ENCODE data around the gene GFPT2. TPM values are rescaled to one million over a fixed set of nuclear protein-coding genes. Genes with fewer than 3 reads are reported as not detected.

GFPT2 gene
- total and polyA plus RNA-seq, 2 of the 4 experiments (the other 2 are of a cell fraction), result 20.3 to 20.8 TPM

- Histone ChIP-seq H2BK5ac (ENCODE audit: low read depth, low read length, poor library complexity, severe bottlenecking) (no peak overlapping the region), H2BK120ac (ENCODE audit: low read depth, low read length) (no peak overlapping the region), H3K56ac (ENCODE audit: extremely low read depth, insufficient read depth, low read length) (no peak overlapping the region), H3K4ac (ENCODE audit: low read depth, low read length) (no peak overlapping the region), H2AK9ac (replicated peaks; ENCODE audit: low read depth, low read length, poor library complexity) (no peak overlapping the region), H2BK20ac (ENCODE audit: low read depth, low read length) (no peak overlapping the region), H2AK5ac (ENCODE audit: low read depth, low read length) (no peak overlapping the region), H3K36me3 (ENCODE audit: control insufficient read depth, insufficient read depth, low read length) (peaks cover 1% of the 10 kb centered on the region), H4K8ac (ENCODE audit: low read depth in 2 of 2, low read length in 2 of 2) (no peak overlapping the region), H3K27ac (ENCODE audit: insufficient read depth, low read length) (no peak overlapping the region), H3K23ac (ENCODE audit: low read depth, low read length) (no peak overlapping the region), H3K9me3 (ENCODE audit: control insufficient read depth, insufficient read depth, low read length) (no peaks in the 10 kb centered on the region), H4K91ac (ENCODE audit: insufficient read depth, low read depth, low read length) (no peak overlapping the region), H3K9ac (ENCODE audit: low read depth, low read length) (no peak overlapping the region), H4K5ac (ENCODE audit: low read depth, low read length) (no peak overlapping the region), H3K4me2 (ENCODE audit: low read depth, low read length) (no peak overlapping the region), H3K27me3 (ENCODE audit: control insufficient read depth, insufficient read depth, low read length) (no peaks in the 10 kb centered on the region), H2BK15ac (ENCODE audit: low read depth, low read length) (no peak overlapping the region), H3K18ac (ENCODE audit: low read depth, low read length) (no peak overlapping the region), H4K20me1 (ENCODE audit: insufficient read depth, low read length) (peaks cover 3% of the 10 kb centered on the region), H2AFZ (replicated peaks; ENCODE audit: low read length, poor library complexity) (peak overlapping the region; percentile 16), H3K14ac (replicated peaks; ENCODE audit: low read depth, low read length) (no peak overlapping the region), H3K4me3 (ENCODE audit: insufficient read depth, low read depth, low read length) (no peak overlapping the region), H3K79me1 (ENCODE audit: low read depth in 1 of 2, low read length in 2 of 2) (no peaks in the 10 kb centered on the region; a peak in 1 of 4 replicates), H3K4me1 (ENCODE audit: control insufficient read depth, insufficient read depth, low read length) (peaks cover 5% of the 10 kb centered on the region; the same call in 1 of the 2 replicates), H3K9me1 (ENCODE audit: insufficient read depth, low read length) (0 out of 2 replicates have a peak, but pooled peaks cover 4% of the 10 kb centered on the region)
- DNase-seq, result peak; percentile 88
- CTCF ChIA-PET, result interaction anchor here (0.8 to 1.2 kb wide), 2 partner anchors 9 to 31 kb away, joined by 4 to 6 read pairs; no protein-coding TSS in a partner anchor
- 50% methylated on average over 2 of the region's 11 CpGs; no CpG with 5 or more reads in 1 of the 2 experiments for WGBS, 2 experiments (ENCODE audit: extremely low coverage in 2 of 2, insufficient read length in 1 of 2)
- no TSS peak for BruUV-seq (replicated peaks)
- TF ChIP-seq RFX5 (IDR thresholded peaks at IDR 0.05; ENCODE audit: low read depth, low read length) (no peak), CHD1 (IDR thresholded peaks at IDR 0.05; ENCODE audit: low read depth, low read length) (no peak), MXI1 (IDR thresholded peaks at IDR 0.05; ENCODE audit: borderline replicate concordance, low read depth, low read length) (peak; percentile 74), SMC3 (IDR thresholded peaks at IDR 0.05; ENCODE audit: low read depth, low read length) (0 out of 2 replicates have a peak, but pooled peaks have one; percentile 3), NFE2L2 (IDR thresholded peaks at IDR 0.05; ENCODE audit: low read depth, low read length) (no peak), CTCF (conservative IDR thresholded peaks at IDR 0.05; ENCODE audit: low read depth, low read length) (no peak), RAD21 (IDR thresholded peaks at IDR 0.05; ENCODE audit: low read length) (no peak), CEBPB (IDR thresholded peaks at IDR 0.05; ENCODE audit: low read depth, low read length) (peak; percentile 94), BHLHE40 (IDR thresholded peaks at IDR 0.05; ENCODE audit: low read depth, low read length) (0 out of 2 replicates have a peak, but pooled peaks have one; percentile 12), FOS (IDR thresholded peaks at IDR 0.05; ENCODE audit: low read depth, low read length) (0 out of 2 replicates have a peak, but pooled peaks have one; percentile 41), MAZ (IDR thresholded peaks at IDR 0.05; ENCODE audit: borderline replicate concordance, low read depth, low read length) (no peak)
- POLR2A ChIA-PET (ENCODE audit: unreplicated experiment), result no interaction called here
- intact Hi-C loops (cut with micrococcal nuclease) (no loop called here), in situ Hi-C loops (cut with MboI; ENCODE audit: low sequenced_read_pairs) (no loop called here), dilution Hi-C loops (cut with HindIII; ENCODE audit: low sequenced_read_pairs, unreplicated experiment) (no loop called here)
- ATAC-seq (ENCODE audit: low read depth), result peak; percentile 90
These were observed 29.1 kb downstream of the GFPT2 start for GRCh38 chr5:180323941-180324600.

All from IMR-90 (cell line).